ENCODE data around the gene LRRC7. TPM values are rescaled to one million over a fixed set of nuclear protein-coding genes. Genes with fewer than 3 reads are reported as not detected.

LRRC7 gene
- total and polyA plus RNA-seq, 7 experiments from 2014 or later, result 0.15 to 6.4 (median 0.46) TPM; not detected in 1

GRCh38 chr1:70140894-70141293 lies 573.2 kb downstream of the LRRC7 start:
- H3K4me3 Mint-ChIP-seq, result no peak overlapping the region
- intact Hi-C loops (cut with micrococcal nuclease), result no loop called here
- POLR2A ChIA-PET, result no interaction called here
- H3K27ac Mint-ChIP-seq, result no peak overlapping the region
- H3K27me3 ChIP-seq (ENCODE audit: control insufficient read depth in 2 of 2, insufficient read depth in 2 of 2, low read length in 2 of 2), result no peaks in the 10 kb centered on the region
- ATAC-seq, result no peak
- no peak overlapping the region for H3K27ac ChIP-seq (ENCODE audit: low read depth, low read length)
- H3K9me3 Mint-ChIP-seq, result no peaks in the 10 kb centered on the region
- no peaks in the 10 kb centered on the region for H3K4me1 Mint-ChIP-seq
- H3K4me1 ChIP-seq (ENCODE audit: control insufficient read depth in 2 of 2, insufficient read depth in 2 of 2, low read length in 2 of 2), result no peaks in the 10 kb centered on the region
- H3K36me3 Mint-ChIP-seq, result no peaks in the 10 kb centered on the region
- no peak for DNase-seq
- no peaks in the 10 kb centered on the region for H3K9me3 ChIP-seq (ENCODE audit: control insufficient read depth in 2 of 3, low read length in 3 of 3)
- no peak overlapping the region for H3K4me3 ChIP-seq (ENCODE audit: low read length)
- no peaks in the 10 kb centered on the region for H3K36me3 ChIP-seq (ENCODE audit: control insufficient read depth in 2 of 3, insufficient read depth in 3 of 3, low read length in 3 of 3)
- CTCF ChIA-PET, result no interaction called here
- H3K27me3 Mint-ChIP-seq, result peaks cover 0 to 6% (median 0%) of the 10 kb centered on the region in 5 donors

GRCh38 chr1:70142075-70142474 lies 574.4 kb downstream of the LRRC7 start:
- ATAC-seq (no peak), DNase-seq (no peak)
- Mint-ChIP-seq H3K4me3 (no peak overlapping the region), H3K27me3 (peaks cover 0 to 6% (median 0%) of the 10 kb centered on the region in 5 donors), H3K9me3 (no peaks in the 10 kb centered on the region), H3K36me3 (peaks cover 0 to 5% (median 0%) of the 10 kb centered on the region in 5 donors), H3K4me1 (no peaks in the 10 kb centered on the region), H3K27ac (no peak overlapping the region)
- H3K4me1 ChIP-seq (ENCODE audit: control insufficient read depth in 2 of 2, insufficient read depth in 2 of 2, low read length in 2 of 2), result no peaks in the 10 kb centered on the region
- peaks cover 0 to 9% (median 0%) of the 10 kb centered on the region in 3 experiments for H3K36me3 ChIP-seq (ENCODE audit: control insufficient read depth in 2 of 3, insufficient read depth in 3 of 3, low read length in 3 of 3)
- no peak overlapping the region for H3K27ac ChIP-seq (ENCODE audit: low read depth, low read length)
- intact Hi-C loops (cut with micrococcal nuclease), result no loop called here
- H3K4me3 ChIP-seq (ENCODE audit: low read length), result no peak overlapping the region
- H3K27me3 ChIP-seq (ENCODE audit: control insufficient read depth in 2 of 2, insufficient read depth in 2 of 2, low read length in 2 of 2), result no peaks in the 10 kb centered on the region
- ChIA-PET CTCF (no interaction called here), POLR2A (interaction anchor here (0.6 kb wide), 1 partner anchor 212 kb away, joined by 4 read pairs; no protein-coding TSS in a partner anchor)
- H3K9me3 ChIP-seq (ENCODE audit: control insufficient read depth in 2 of 3, low read length in 3 of 3), result no peaks in the 10 kb centered on the region

GRCh38 chr1:70143048-70143659 lies 575.4 kb downstream of the LRRC7 start:
- Mint-ChIP-seq H3K36me3 (peaks cover 0 to 16% (median 4%) of the 10 kb centered on the region in 5 donors), H3K4me1 (no peaks in the 10 kb centered on the region), H3K4me3 (no peak overlapping the region), H3K27me3 (peaks cover 0 to 2% (median 0%) of the 10 kb centered on the region in 5 donors), H3K9me3 (no peaks in the 10 kb centered on the region), H3K27ac (no peak overlapping the region)
- DNase-seq (no peak), ATAC-seq (no peak)
- intact Hi-C loops (cut with micrococcal nuclease), result no loop called here
- Histone ChIP-seq H3K27me3 (ENCODE audit: control insufficient read depth in 2 of 2, insufficient read depth in 2 of 2, low read length in 2 of 2) (no peaks in the 10 kb centered on the region), H3K4me3 (ENCODE audit: low read length) (no peak overlapping the region), H3K27ac (ENCODE audit: low read depth, low read length) (no peak overlapping the region), H3K4me1 (ENCODE audit: control insufficient read depth in 2 of 2, insufficient read depth in 2 of 2, low read length in 2 of 2) (no peaks in the 10 kb centered on the region), H3K36me3 (ENCODE audit: control insufficient read depth in 2 of 3, insufficient read depth in 3 of 3, low read length in 3 of 3) (peaks cover 0 to 12% (median 0%) of the 10 kb centered on the region in 3 experiments), H3K9me3 (ENCODE audit: control insufficient read depth in 2 of 3, low read length in 3 of 3) (no peaks in the 10 kb centered on the region)
- ChIA-PET CTCF (interaction anchor here (0.9 kb wide), 1 partner anchor 12 kb away, joined by 4 read pairs; no protein-coding TSS in a partner anchor), POLR2A (no interaction called here)

- ATAC-seq (no peak), DNase-seq (no peak)
- Mint-ChIP-seq H3K4me1 (no peaks in the 10 kb centered on the region), H3K4me3 (no peak overlapping the region), H3K36me3 (peaks cover 2 to 27% (median 13%) of the 10 kb centered on the region in 5 donors), H3K27ac (no peak overlapping the region), H3K9me3 (no peaks in the 10 kb centered on the region), H3K27me3 (no peaks in the 10 kb centered on the region)
- Histone ChIP-seq H3K4me1 (ENCODE audit: control insufficient read depth in 2 of 2, insufficient read depth in 2 of 2, low read length in 2 of 2) (no peaks in the 10 kb centered on the region), H3K4me3 (ENCODE audit: low read length) (no peak overlapping the region), H3K27me3 (ENCODE audit: control insufficient read depth in 2 of 2, insufficient read depth in 2 of 2, low read length in 2 of 2) (no peaks in the 10 kb centered on the region), H3K27ac (ENCODE audit: low read depth, low read length) (no peak overlapping the region), H3K36me3 (ENCODE audit: control insufficient read depth in 2 of 3, insufficient read depth in 3 of 3, low read length in 3 of 3) (peaks cover 0 to 12% (median 0%) of the 10 kb centered on the region in 3 experiments), H3K9me3 (ENCODE audit: control insufficient read depth in 2 of 3, low read length in 3 of 3) (no peaks in the 10 kb centered on the region)
- intact Hi-C loops (cut with micrococcal nuclease), result no loop called here
- ChIA-PET CTCF (no interaction called here), POLR2A (interaction anchor here (0.6 kb wide), 1 partner anchor 1427 kb away, joined by 3 read pairs; no protein-coding TSS in a partner anchor)
Observed at GRCh38 chr1:70146488-70146887, 578.8 kb downstream of the LRRC7 start.

DNA sequence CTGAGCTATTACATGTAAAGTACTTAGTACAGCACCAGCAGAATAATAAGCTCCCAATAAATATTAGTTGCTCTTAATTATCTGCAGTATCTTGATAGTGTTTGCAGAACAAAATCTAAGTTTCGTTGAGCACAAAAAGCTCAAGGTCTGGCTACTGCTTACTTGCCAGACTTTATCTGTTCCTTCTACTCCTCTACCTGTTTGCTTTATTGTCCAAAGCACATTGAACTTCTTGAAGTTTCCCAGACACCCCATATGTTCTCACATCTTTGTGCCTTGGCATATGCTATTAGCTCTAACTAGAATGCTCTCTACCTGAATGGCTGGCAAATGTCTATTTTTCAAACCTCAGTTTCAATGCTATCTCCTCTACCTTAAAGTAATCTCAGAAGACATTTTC lies 582.7 kb downstream of the LRRC7 start:
- ATAC-seq (no peak), DNase-seq (no peak)
- H3K27me3 Mint-ChIP-seq, result no peaks in the 10 kb centered on the region
- H3K27me3 ChIP-seq (ENCODE audit: control insufficient read depth in 2 of 2, insufficient read depth in 2 of 2, low read length in 2 of 2), result no peaks in the 10 kb centered on the region
- peaks cover 0 to 16% (median 0%) of the 10 kb centered on the region in 3 experiments for H3K36me3 ChIP-seq (ENCODE audit: control insufficient read depth in 2 of 3, insufficient read depth in 3 of 3, low read length in 3 of 3)
- POLR2A ChIA-PET, result no interaction called here
- H3K36me3 Mint-ChIP-seq, result peaks cover 2 to 35% (median 13%) of the 10 kb centered on the region in 5 donors
- no peaks in the 10 kb centered on the region for H3K4me1 ChIP-seq (ENCODE audit: control insufficient read depth in 2 of 2, insufficient read depth in 2 of 2, low read length in 2 of 2)
- no peak overlapping the region for H3K4me3 Mint-ChIP-seq
- no peaks in the 10 kb centered on the region for H3K9me3 ChIP-seq (ENCODE audit: control insufficient read depth in 2 of 3, low read length in 3 of 3)
- no peaks in the 10 kb centered on the region for H3K4me1 Mint-ChIP-seq
- H3K27ac ChIP-seq (ENCODE audit: low read depth, low read length), result no peak overlapping the region
- H3K4me3 ChIP-seq (ENCODE audit: low read length), result no peak overlapping the region
- intact Hi-C loops (cut with micrococcal nuclease), result no loop called here
- CTCF ChIA-PET, result no interaction called here
- no peak overlapping the region for H3K27ac Mint-ChIP-seq
- H3K9me3 Mint-ChIP-seq, result no peaks in the 10 kb centered on the region

GRCh38 chr1:70153739-70154138 lies 586.0 kb downstream of the LRRC7 start:
- Histone ChIP-seq H3K9me3 (ENCODE audit: control insufficient read depth in 2 of 3, low read length in 3 of 3) (no peaks in the 10 kb centered on the region), H3K27ac (ENCODE audit: low read depth, low read length) (no peak overlapping the region), H3K27me3 (ENCODE audit: control insufficient read depth in 2 of 2, insufficient read depth in 2 of 2, low read length in 2 of 2) (no peaks in the 10 kb centered on the region), H3K36me3 (ENCODE audit: control insufficient read depth in 2 of 3, insufficient read depth in 3 of 3, low read length in 3 of 3) (peaks cover 0 to 10% (median 0%) of the 10 kb centered on the region in 3 experiments), H3K4me3 (ENCODE audit: low read length) (no peak overlapping the region), H3K4me1 (ENCODE audit: control insufficient read depth in 2 of 2, insufficient read depth in 2 of 2, low read length in 2 of 2) (no peaks in the 10 kb centered on the region)
- H3K4me1 Mint-ChIP-seq, result no peaks in the 10 kb centered on the region
- intact Hi-C loops (cut with micrococcal nuclease), result no loop called here
- ChIA-PET CTCF (interaction anchor here (1.0 kb wide), 1 partner anchor 20 kb away, joined by 3 read pairs; no protein-coding TSS in a partner anchor), POLR2A (no interaction called here)
- peaks cover 0 to 19% (median 12%) of the 10 kb centered on the region in 5 donors for H3K36me3 Mint-ChIP-seq
- no peaks in the 10 kb centered on the region for H3K9me3 Mint-ChIP-seq
- H3K4me3 Mint-ChIP-seq, result no peak overlapping the region
- no peak overlapping the region for H3K27ac Mint-ChIP-seq
- DNase-seq (no peak), ATAC-seq (no peak)
- H3K27me3 Mint-ChIP-seq, result no peaks in the 10 kb centered on the region

DNA sequence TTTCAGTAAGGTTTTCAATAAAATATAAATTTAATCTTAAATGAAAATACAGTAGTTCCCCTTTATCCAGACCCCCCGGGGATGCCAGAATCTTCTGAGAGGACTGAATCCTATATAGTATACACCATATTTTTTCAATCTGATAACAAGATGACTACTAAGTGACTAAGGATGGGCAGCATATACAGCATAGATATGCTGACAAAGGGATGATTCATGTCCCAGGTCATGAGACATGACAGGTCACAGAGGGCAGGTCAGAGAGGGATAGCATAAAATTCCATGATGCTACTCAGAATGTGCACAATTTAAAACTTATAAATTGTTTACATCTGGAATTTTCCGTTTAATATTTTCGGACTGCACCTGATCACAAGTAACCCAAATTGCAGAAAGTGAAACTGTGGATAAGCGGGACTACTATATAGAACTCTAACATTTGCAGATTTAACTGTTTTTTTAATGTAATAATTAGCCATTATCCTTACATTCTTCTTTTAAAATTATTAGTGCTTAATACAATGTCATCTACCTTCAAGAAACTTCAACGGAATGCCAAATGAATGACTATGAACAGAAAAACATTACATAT lies 588.9 kb downstream of the LRRC7 start:
- Mint-ChIP-seq H3K36me3 (peaks cover 2 to 26% (median 17%) of the 10 kb centered on the region in 5 donors), H3K27ac (no peak overlapping the region), H3K9me3 (no peaks in the 10 kb centered on the region), H3K4me1 (no peaks in the 10 kb centered on the region), H3K27me3 (no peaks in the 10 kb centered on the region), H3K4me3 (no peak overlapping the region)
- H3K27me3 ChIP-seq (ENCODE audit: control insufficient read depth in 2 of 2, insufficient read depth in 2 of 2, low read length in 2 of 2), result no peaks in the 10 kb centered on the region
- no peak overlapping the region for H3K27ac ChIP-seq (ENCODE audit: low read depth, low read length)
- H3K4me1 ChIP-seq (ENCODE audit: control insufficient read depth in 2 of 2, insufficient read depth in 2 of 2, low read length in 2 of 2), result no peaks in the 10 kb centered on the region
- H3K4me3 ChIP-seq (ENCODE audit: low read length), result no peak overlapping the region
- ChIA-PET POLR2A (no interaction called here), CTCF (no interaction called here)
- peaks cover 0 to 12% (median 0%) of the 10 kb centered on the region in 3 experiments for H3K36me3 ChIP-seq (ENCODE audit: control insufficient read depth in 2 of 3, insufficient read depth in 3 of 3, low read length in 3 of 3)
- DNase-seq, result no peak
- ATAC-seq, result no peak
- intact Hi-C loops (cut with micrococcal nuclease), result no loop called here
- no peaks in the 10 kb centered on the region for H3K9me3 ChIP-seq (ENCODE audit: control insufficient read depth in 2 of 3, low read length in 3 of 3)
